ENCODE results near the gene F2RL2.

Gene F2RL2

GRCh38 chr5:76634661-76635060, 11.5 kb upstream of the F2RL2 start:
- Histone ChIP-seq H3K27me3 (ENCODE audit: low read length) (no peaks in the 10 kb centered on the region), H3K4me2 (ENCODE audit: low read depth, low read length, poor library complexity, severe bottlenecking) (no peak overlapping the region), H3K27ac (ENCODE audit: low read depth, low read length) (no peak overlapping the region), H3K36me3 (ENCODE audit: low read length) (no peaks in the 10 kb centered on the region), H3K9me3 (ENCODE audit: insufficient read depth, low read length) (no peaks in the 10 kb centered on the region), H2AFZ (ENCODE audit: low read depth, low read length, severe bottlenecking) (no peak overlapping the region), H3F3A (ENCODE audit: insufficient read depth) (no peaks in the 10 kb centered on the region), H3K79me2 (ENCODE audit: insufficient read depth, low read length) (no peaks in the 10 kb centered on the region), H3K9ac (ENCODE audit: low read length) (no peak overlapping the region), H3K9me2 (replicated peaks; ENCODE audit: insufficient read depth, low read length) (no peaks in the 10 kb centered on the region), H3K4me3 (ENCODE audit: insufficient read depth, low read length, poor library complexity, severe bottlenecking) (no peak overlapping the region), H4K20me1 (ENCODE audit: low read depth, low read length) (no peaks in the 10 kb centered on the region)
- TF ChIP-seq EZH2phosphoT487 (conservative IDR thresholded peaks at IDR 0.05; ENCODE audit: low read length): no peak
- no peak for TF ChIP-seq CTCF (IDR thresholded peaks at IDR 0.05; ENCODE audit: insufficient read depth, low read length, poor library complexity, severe bottlenecking)

- Histone ChIP-seq H3K9me3 (ENCODE audit: insufficient read depth, low read length) (no peaks in the 10 kb centered on the region), H3K4me3 (ENCODE audit: insufficient read depth, low read length, poor library complexity, severe bottlenecking) (no peak overlapping the region), H3K79me2 (ENCODE audit: insufficient read depth, low read length) (no peaks in the 10 kb centered on the region), H4K20me1 (ENCODE audit: low read depth, low read length) (no peaks in the 10 kb centered on the region), H2AFZ (ENCODE audit: low read depth, low read length, severe bottlenecking) (no peak overlapping the region), H3K9me2 (replicated peaks; ENCODE audit: insufficient read depth, low read length) (no peaks in the 10 kb centered on the region), H3K4me2 (ENCODE audit: low read depth, low read length, poor library complexity, severe bottlenecking) (no peak overlapping the region), H3K27me3 (ENCODE audit: low read length) (no peaks in the 10 kb centered on the region), H3K27ac (ENCODE audit: low read depth, low read length) (no peak overlapping the region), H3F3A (ENCODE audit: insufficient read depth) (no peaks in the 10 kb centered on the region), H3K9ac (ENCODE audit: low read length) (no peak overlapping the region), H3K36me3 (ENCODE audit: low read length) (no peaks in the 10 kb centered on the region)
- no peak for TF ChIP-seq EZH2phosphoT487 (conservative IDR thresholded peaks at IDR 0.05; ENCODE audit: low read length)
- no peak for TF ChIP-seq CTCF (IDR thresholded peaks at IDR 0.05; ENCODE audit: insufficient read depth, low read length, poor library complexity, severe bottlenecking)
These were observed 3.5 kb upstream of the F2RL2 start for GRCh38 chr5:76626738-76627137.

- Histone ChIP-seq H3K36me3 (ENCODE audit: low read length) (no peaks in the 10 kb centered on the region), H2AFZ (ENCODE audit: low read depth, low read length, severe bottlenecking) (no peak overlapping the region), H3K4me2 (ENCODE audit: low read depth, low read length, poor library complexity, severe bottlenecking) (no peak overlapping the region), H3K9me3 (ENCODE audit: insufficient read depth, low read length) (no peaks in the 10 kb centered on the region), H4K20me1 (ENCODE audit: low read depth, low read length) (no peaks in the 10 kb centered on the region), H3K9me2 (replicated peaks; ENCODE audit: insufficient read depth, low read length) (no peaks in the 10 kb centered on the region), H3K27ac (ENCODE audit: low read depth, low read length) (no peak overlapping the region), H3K9ac (ENCODE audit: low read length) (no peak overlapping the region), H3F3A (ENCODE audit: insufficient read depth) (no peaks in the 10 kb centered on the region), H3K27me3 (ENCODE audit: low read length) (no peaks in the 10 kb centered on the region), H3K79me2 (ENCODE audit: insufficient read depth, low read length) (no peaks in the 10 kb centered on the region), H3K4me3 (ENCODE audit: insufficient read depth, low read length, poor library complexity, severe bottlenecking) (no peak overlapping the region)
- TF ChIP-seq CTCF (IDR thresholded peaks at IDR 0.05; ENCODE audit: insufficient read depth, low read length, poor library complexity, severe bottlenecking) (no peak), EZH2phosphoT487 (conservative IDR thresholded peaks at IDR 0.05; ENCODE audit: low read length) (no peak)
These were observed 2.0 kb upstream of the F2RL2 start for GRCh38 chr5:76625087-76625815.

Measured in SU-DHL-6 (cell line).